Stomach (tissue), 9 donors: ENCODE data around the gene CTNND1. TPM values are rescaled to one million over a fixed set of nuclear protein-coding genes. Genes with fewer than 3 reads are reported as not detected.

ENCODE experiments used
- DNase-seq, 2 donors: peaks; one replicate each; pipeline versions ENCODE4 v3.0.0 to v3.0.0-alpha.2; 2013 to 2019
- H3K27ac ChIP-seq, 5 donors: fragments of 200-600 bp in 4 of 5; sonication (generic) in 4 of 5; one replicate each; pipeline ENCODE4 v1.5.1; 2013 to 2019; ENCODE audit warnings: mild to moderate bottlenecking in 1 of 5, moderate library complexity in 1 of 5
- H3K27me3 ChIP-seq, 3 donors: fragments of 200-600 bp; sonication (generic); one replicate each; pipeline ENCODE4 v1.5.1; 2017 to 2019; ENCODE audit warnings: mixed run types in 1 of 3
- H3K36me3 ChIP-seq, 4 donors: fragments of 200-600 bp; sonication (generic); 1 replicate in 3 of 4; 2 replicates in 1 of 4; pipeline ENCODE4 v1.5.1; 2016 to 2019
- H3K4me1 ChIP-seq, 4 donors: fragments of 200-600 bp; sonication (generic); one replicate each; pipeline ENCODE4 v1.5.1; 2016 to 2019
- H3K4me3 ChIP-seq, 4 donors: fragments of 200-600 bp; sonication (generic) in 3 of 4; one replicate each; pipeline ENCODE4 v1.5.1; 2016 to 2019; ENCODE audit warnings: mild to moderate bottlenecking in 1 of 4
- H3K9me3 ChIP-seq, 4 donors: fragments of 200-600 bp; sonication (generic); one replicate each; pipeline ENCODE4 v1.5.1; 2016 to 2019
- CTCF ChIP-seq, 7 experiments: fragments of 450-650 bp in 4 of 7; fragments of 200-600 bp in 3 of 7; sonication (generic) in 3 of 7; IDR thresholded peaks; one replicate each; pipeline ENCODE4 v1.5.1; 2016 to 2019; ENCODE audit warnings: antibody characterized with exemption in 7 of 7, control low read depth in 2 of 7, mild to moderate bottlenecking in 1 of 7
- EP300 ChIP-seq: sonication (generic); formaldehyde crosslinking; IDR thresholded peaks from one replicate; pipeline ENCODE4 v1.6.1; 2017; ENCODE audit warnings: antibody characterized with exemption
- POLR2A ChIP-seq, 4 donors: fragments of 450-650 bp; IDR thresholded peaks; one replicate each; pipeline ENCODE4 v1.6.1; 2016; ENCODE audit warnings: antibody characterized with exemption in 4 of 4, control low read depth in 2 of 4, mild to moderate bottlenecking in 1 of 4, moderate library complexity in 1 of 4
- POLR2AphosphoS5 ChIP-seq, 3 donors: sonication (generic); formaldehyde crosslinking; IDR thresholded peaks; one replicate each; pipeline ENCODE4 v1.6.1; 2016; ENCODE audit warnings: antibody characterized with exemption in 3 of 3
- WGBS, 5 donors: extraction: QIAGEN DNeasy Blood & Tissue Kit in 3 of 5; methylation state at CpG; one replicate each; pipeline versions ENCODE4 v1.1.5 to v1.1.7; 2013 to 2018; 5-methylcytosine and 5-hydroxymethylcytosine counted together
- intact Hi-C: fragments of 100-400 bp; cut with DNase I; formaldehyde crosslinking; loops from one replicate; pipeline ENCODE4 v1.15.1; 2023; ENCODE audit warnings: low total_unique reads
- polyA plus RNA-seq, 3 donors: library from polyadenylated mRNA; stranded (reverse); fragments of 200-250 nt; gene quantifications; one replicate each; pipeline ENCODE4 v1.2.3, GENCODE V29; 2013
- total RNA-seq, 5 donors: library from RNA; depleted of rRNA; stranded (reverse); fragments of >200 nt; gene quantifications; one replicate each; pipeline versions ENCODE4 v1.1.0 to v1.2.3, GENCODE V29; 2014 to 2016
- donor health status: healthy with polysubstance abuse.
- donor health status: Bipolar disorder and iron deficiency.
- donor health status: healthy.

Gene CTNND1
- total and polyA plus RNA-seq, 8 donors: 45.1 to 447 (median 126) TPM

- 36 to 53% (median 45%) methylated on average over 3 of the region's 3 CpGs for WGBS, 5 donors
- Histone ChIP-seq H3K9me3 (no peaks in the 10 kb centered on the region), H3K4me3 (peak overlapping the region in 1 of 4 donors; percentile 4), H3K36me3 (no peaks in the 10 kb centered on the region), H3K4me1 (peaks cover 78 to 100% (median 92%) of the 10 kb centered on the region in 4 donors), H3K27ac (peak overlapping the region; percentile 84 to 91 (median 89)), H3K27me3 (no peaks in the 10 kb centered on the region)
- TF ChIP-seq CTCF (IDR thresholded peaks at IDR 0.05) (no peak), EP300 (no peak), POLR2AphosphoS5 (IDR thresholded peaks at IDR 0.05) (no peak), POLR2A (IDR thresholded peaks at IDR 0.05) (no peak)
- peak in 1 of 2 donors; percentile 60 for DNase-seq
- intact Hi-C loops: no loop called here
These were observed 14.5 kb downstream of the CTNND1 start for GRCh38 chr11:57776031-57776521.

GRCh38 chr11:57776577-57777210, 15.1 kb downstream of the CTNND1 start:
- H3K9me3 ChIP-seq: no peaks in the 10 kb centered on the region
- peaks cover 84 to 100% (median 94%) of the 10 kb centered on the region in 4 donors for H3K4me1 ChIP-seq
- DNase-seq: peak in 1 of 2 donors; percentile 28
- WGBS, 5 donors: 16 to 29% (median 21%) methylated on average over 2 of the region's 2 CpGs
- no peak overlapping the region for H3K4me3 ChIP-seq
- no peaks in the 10 kb centered on the region for H3K27me3 ChIP-seq
- intact Hi-C loops: no loop called here
- TF ChIP-seq POLR2AphosphoS5 (IDR thresholded peaks at IDR 0.05) (no peak), CTCF (IDR thresholded peaks at IDR 0.05) (no peak), EP300 (no peak), POLR2A (IDR thresholded peaks at IDR 0.05) (no peak)
- H3K27ac ChIP-seq: peak overlapping the region; percentile 88 to 96 (median 90)
- H3K36me3 ChIP-seq: no peaks in the 10 kb centered on the region

GRCh38 chr11:57777969-57778317, 16.3 kb downstream of the CTNND1 start:
- no peaks in the 10 kb centered on the region for H3K9me3 ChIP-seq
- H3K36me3 ChIP-seq: no peaks in the 10 kb centered on the region
- peak overlapping the region; percentile 88 to 96 (median 90) for H3K27ac ChIP-seq
- WGBS, 5 donors: 11 to 18% (median 16%) methylated on average over 3 of the region's 3 CpGs
- H3K27me3 ChIP-seq: no peaks in the 10 kb centered on the region
- H3K4me1 ChIP-seq: peaks cover 80 to 100% (median 94%) of the 10 kb centered on the region in 4 donors
- H3K4me3 ChIP-seq: peak overlapping the region; percentile 5 to 20 (median 14)
- intact Hi-C loops: no loop called here
- peak; percentile 65 to 88 for DNase-seq
- TF ChIP-seq CTCF (IDR thresholded peaks at IDR 0.05): no peak
- peak in 1 of 3 donors; percentile 28 for TF ChIP-seq POLR2AphosphoS5 (IDR thresholded peaks at IDR 0.05)
- no peak for TF ChIP-seq POLR2A (IDR thresholded peaks at IDR 0.05)
- TF ChIP-seq EP300: no peak

GRCh38 chr11:57778318-57779037, 16.9 kb downstream of the CTNND1 start:
- Histone ChIP-seq H3K36me3 (no peaks in the 10 kb centered on the region), H3K4me1 (peaks cover 80 to 100% (median 97%) of the 10 kb centered on the region in 4 donors), H3K9me3 (no peaks in the 10 kb centered on the region), H3K27me3 (no peaks in the 10 kb centered on the region), H3K4me3 (peak overlapping the region; percentile 5 to 20 (median 14)), H3K27ac (peak overlapping the region; percentile 88 to 96 (median 90))
- intact Hi-C loops: no loop called here
- peak in 2 of 4 donors; percentile 19 to 35 for TF ChIP-seq POLR2A (IDR thresholded peaks at IDR 0.05)
- peak; percentile 17 to 86 (median 68) for TF ChIP-seq POLR2AphosphoS5 (IDR thresholded peaks at IDR 0.05)
- no peak for TF ChIP-seq EP300
- WGBS, 5 donors: 6 to 18% (median 10%) methylated on average over 6 of the region's 6 CpGs
- peak; percentile 95 to 98 for DNase-seq
